Thyroid gland (tissue), 4 donors: ENCODE data around the gene NXN.

Source experiments
- POLR2A ChIP-seq, 2 donors: fragments of 450-650 bp; IDR thresholded peaks; one replicate each; pipeline ENCODE4 v1.6.1; 2017; ENCODE audit warnings: antibody characterized with exemption in 2 of 2, mild to moderate bottlenecking in 2 of 2, moderate library complexity in 1 of 2
- TF ChIP-seq, protein P1 (sequence below), 6 experiments: fragments of 200-600 bp in 3 of 6; fragments of 450-650 bp in 3 of 6; sonication (generic) in 3 of 6; IDR thresholded peaks; one replicate each; pipeline ENCODE4 v1.5.1; 2016 to 2019; ENCODE audit warnings: antibody characterized with exemption in 6 of 6, mild to moderate bottlenecking in 2 of 6, inconsistent platforms in 1 of 6, moderate library complexity in 1 of 6

DNA sequence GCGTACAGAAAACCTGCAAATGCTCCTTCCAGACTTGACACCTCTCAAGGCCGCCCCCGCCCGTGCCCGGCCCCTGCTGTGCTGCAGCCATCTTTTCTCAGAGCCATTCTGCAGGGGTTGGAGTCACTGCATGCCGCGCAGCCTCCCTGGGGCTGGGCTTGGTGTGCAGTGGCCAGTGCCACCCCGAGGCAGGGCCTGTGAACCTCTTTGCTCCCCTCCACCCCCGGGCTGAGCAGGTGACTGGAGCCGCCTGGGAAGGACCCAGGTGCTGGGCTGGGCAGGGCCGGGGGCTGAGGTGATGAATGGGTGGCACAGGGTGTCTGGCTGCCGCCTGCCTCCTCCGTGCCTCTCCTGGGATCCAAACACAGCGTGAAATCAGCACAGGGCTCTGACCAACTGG, 177.1 kb downstream of the NXN start:
- TF ChIP-seq, protein P1, sequence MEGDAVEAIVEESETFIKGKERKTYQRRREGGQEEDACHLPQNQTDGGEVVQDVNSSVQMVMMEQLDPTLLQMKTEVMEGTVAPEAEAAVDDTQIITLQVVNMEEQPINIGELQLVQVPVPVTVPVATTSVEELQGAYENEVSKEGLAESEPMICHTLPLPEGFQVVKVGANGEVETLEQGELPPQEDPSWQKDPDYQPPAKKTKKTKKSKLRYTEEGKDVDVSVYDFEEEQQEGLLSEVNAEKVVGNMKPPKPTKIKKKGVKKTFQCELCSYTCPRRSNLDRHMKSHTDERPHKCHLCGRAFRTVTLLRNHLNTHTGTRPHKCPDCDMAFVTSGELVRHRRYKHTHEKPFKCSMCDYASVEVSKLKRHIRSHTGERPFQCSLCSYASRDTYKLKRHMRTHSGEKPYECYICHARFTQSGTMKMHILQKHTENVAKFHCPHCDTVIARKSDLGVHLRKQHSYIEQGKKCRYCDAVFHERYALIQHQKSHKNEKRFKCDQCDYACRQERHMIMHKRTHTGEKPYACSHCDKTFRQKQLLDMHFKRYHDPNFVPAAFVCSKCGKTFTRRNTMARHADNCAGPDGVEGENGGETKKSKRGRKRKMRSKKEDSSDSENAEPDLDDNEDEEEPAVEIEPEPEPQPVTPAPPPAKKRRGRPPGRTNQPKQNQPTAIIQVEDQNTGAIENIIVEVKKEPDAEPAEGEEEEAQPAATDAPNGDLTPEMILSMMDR (IDR thresholded peaks at IDR 0.05) = no peak
- no peak for TF ChIP-seq POLR2A (IDR thresholded peaks at IDR 0.05)
